SJSA1 (cell line): ENCODE results near the gene C10orf120. TPM values are rescaled to one million over a fixed set of nuclear protein-coding genes. Genes with fewer than 3 reads are reported as not detected.

Source experiments
- DNase-seq, 2 experiments: peaks; one replicate each; pipeline ENCODE4 v3.0.0-alpha.2; 2015 to 2020; ENCODE audit warnings: low spot score in 2 of 2, low read depth in 1 of 2
- H3K27ac ChIP-seq: fragments of 250-450 bp; sonication (Bioruptor Pico); 2 replicates; pipeline ENCODE4 v1.5.1; 2020; ENCODE audit warnings: mild to moderate bottlenecking, moderate library complexity
- H3K27me3 ChIP-seq: fragments of 250-450 bp; sonication (Bioruptor Pico); replicated peaks from 2 replicates; pipeline ENCODE4 v1.5.1; 2020; ENCODE audit warnings: mild to moderate bottlenecking, moderate library complexity
- H3K36me3 ChIP-seq: fragments of 250-450 bp; sonication (Bioruptor Pico); 2 replicates; pipeline ENCODE4 v1.5.1; 2020; ENCODE audit warnings: mild to moderate bottlenecking
- H3K4me1 ChIP-seq: fragments of 250-450 bp; sonication (Bioruptor Pico); replicated peaks from 2 replicates; pipeline ENCODE4 v1.6.1; 2021; ENCODE audit warnings: mild to moderate bottlenecking
- H3K4me3 ChIP-seq: fragments of 250-450 bp; sonication (Bioruptor Pico); 2 replicates; pipeline ENCODE4 v1.5.1; 2020; ENCODE audit warnings: mild to moderate bottlenecking
- H3K9me3 ChIP-seq: fragments of 250-450 bp; sonication (Bioruptor Pico); replicated peaks from 2 replicates; pipeline ENCODE4 v1.5.1; 2020; ENCODE audit warnings: mild to moderate bottlenecking
- total RNA-seq: library from RNA; depleted of rRNA; stranded (reverse); fragments of >200 nt; shearing (Covaris generic); gene quantifications from 2 replicates; pipeline ENCODE4 v1.2.3, GENCODE V29; 2014

The C10orf120 gene
- total RNA-seq, 1 experiment from 2014 or later = not detected

DNA sequence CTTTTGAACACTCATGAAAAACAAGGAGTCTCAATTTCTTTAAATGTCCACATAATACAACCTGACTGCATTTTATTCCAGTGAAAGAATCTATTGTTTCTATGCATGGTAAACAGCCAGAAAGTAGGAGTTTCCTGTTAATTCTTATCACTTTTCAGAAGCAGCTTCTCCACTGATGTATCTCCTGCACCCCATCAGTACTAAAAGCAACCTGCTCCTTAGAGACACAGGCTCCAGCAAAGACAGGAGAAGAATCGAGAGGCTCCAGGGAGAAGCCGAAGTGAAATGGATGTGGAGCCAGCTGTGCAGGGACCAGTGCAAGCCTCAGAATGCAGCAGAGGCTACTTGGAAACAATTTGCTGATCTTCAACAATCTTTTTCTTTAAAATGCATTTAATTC is 16.4 kb upstream of the C10orf120 start:
- no peak for DNase-seq
- H3K36me3 ChIP-seq = no peaks in the 10 kb centered on the region
- no peaks in the 10 kb centered on the region for H3K9me3 ChIP-seq
- H3K27ac ChIP-seq = no peak overlapping the region
- peaks cover 7% of the 10 kb centered on the region for H3K27me3 ChIP-seq
- no peaks in the 10 kb centered on the region for H3K4me1 ChIP-seq
- no peak overlapping the region for H3K4me3 ChIP-seq

DNA sequence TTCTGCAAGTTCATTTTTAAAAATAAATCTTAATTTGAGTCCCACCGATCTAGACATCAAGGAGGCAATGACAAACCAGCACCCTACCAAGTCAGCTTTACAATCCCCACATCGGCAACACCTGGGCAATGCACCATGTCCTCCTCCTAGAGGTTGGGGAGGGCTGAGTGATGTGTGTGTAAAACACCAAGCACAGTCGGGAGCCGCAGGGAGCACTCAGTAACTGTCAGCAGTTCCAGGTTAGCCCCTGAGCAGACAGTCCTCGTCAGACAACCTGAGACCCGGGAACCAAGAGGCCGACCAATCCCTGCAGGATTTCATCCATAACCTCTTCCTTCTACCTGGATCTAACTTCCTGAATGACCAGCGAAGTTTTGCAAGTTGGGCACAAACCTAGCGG is 15.9 kb upstream of the C10orf120 start:
- no peak overlapping the region for H3K27ac ChIP-seq
- peaks cover 7% of the 10 kb centered on the region for H3K27me3 ChIP-seq
- H3K9me3 ChIP-seq = no peaks in the 10 kb centered on the region
- no peak for DNase-seq
- H3K36me3 ChIP-seq = no peaks in the 10 kb centered on the region
- H3K4me1 ChIP-seq = no peaks in the 10 kb centered on the region
- no peak overlapping the region for H3K4me3 ChIP-seq

DNA sequence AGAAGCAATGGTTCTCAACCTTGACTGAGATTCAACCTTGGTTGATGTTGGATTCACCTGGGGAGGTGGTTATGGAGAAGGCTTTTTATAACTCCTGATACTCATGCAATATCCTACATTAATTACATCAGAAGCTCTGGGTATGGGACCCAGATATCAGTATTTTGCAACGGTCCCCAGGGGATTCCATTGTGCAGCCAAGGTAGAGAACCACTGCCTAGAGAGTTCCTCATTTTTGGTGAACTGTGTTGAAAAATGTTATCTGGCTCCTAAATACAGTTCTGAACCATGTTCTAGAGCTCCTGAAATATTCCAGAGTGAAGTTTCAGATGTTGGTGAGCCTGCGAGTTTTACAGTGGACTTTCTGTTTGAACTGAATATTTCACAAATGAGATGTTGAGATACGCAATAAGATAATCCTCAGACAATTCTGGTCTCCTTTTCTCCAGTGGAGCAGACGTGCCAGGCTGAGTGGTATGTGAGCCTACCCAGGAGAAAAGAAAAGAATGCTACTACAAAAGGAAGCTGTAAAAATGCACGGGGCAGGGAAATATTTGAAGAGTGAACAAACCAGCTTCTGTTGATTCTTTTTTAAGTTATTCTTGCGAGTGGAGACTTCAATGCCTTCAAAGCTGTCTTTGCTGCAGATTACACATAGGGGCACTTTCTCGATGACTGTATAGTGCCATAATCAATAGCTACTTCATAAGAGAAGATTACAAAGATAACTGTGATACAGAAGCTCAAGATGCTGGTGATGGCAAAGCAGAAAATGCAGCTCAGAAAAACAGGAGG is 13.6 kb upstream of the C10orf120 start:
- no peak for DNase-seq
- H3K4me3 ChIP-seq = no peak overlapping the region
- peaks cover 7% of the 10 kb centered on the region for H3K27me3 ChIP-seq
- H3K4me1 ChIP-seq = no peaks in the 10 kb centered on the region
- H3K27ac ChIP-seq = no peak overlapping the region
- no peaks in the 10 kb centered on the region for H3K9me3 ChIP-seq
- H3K36me3 ChIP-seq = no peaks in the 10 kb centered on the region

DNA sequence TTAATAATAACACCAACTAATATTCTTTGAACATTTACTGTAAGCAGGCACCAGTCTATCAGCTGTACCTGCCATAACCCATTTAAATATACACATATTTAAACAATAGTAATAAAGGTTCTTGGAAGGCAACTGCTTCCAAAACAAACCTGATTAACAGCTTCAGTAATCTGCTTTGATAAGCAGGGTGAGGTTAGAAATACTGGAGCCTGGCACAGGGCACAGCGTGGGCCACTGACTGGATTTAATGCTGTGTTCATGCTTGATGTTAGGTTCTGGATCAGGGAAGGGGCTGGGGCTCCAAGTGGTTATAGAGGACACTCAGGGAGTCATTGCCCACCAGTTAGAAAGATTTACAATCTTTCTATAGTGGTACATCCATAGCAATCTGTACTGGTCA is 10.9 kb upstream of the C10orf120 start:
- no peaks in the 10 kb centered on the region for H3K4me1 ChIP-seq
- H3K27ac ChIP-seq = no peak overlapping the region
- H3K9me3 ChIP-seq = no peaks in the 10 kb centered on the region
- H3K36me3 ChIP-seq = no peaks in the 10 kb centered on the region
- DNase-seq = no peak
- H3K27me3 ChIP-seq = peaks cover 9% of the 10 kb centered on the region; the same call in 1 of the 2 replicates
- H3K4me3 ChIP-seq = no peak overlapping the region

DNA sequence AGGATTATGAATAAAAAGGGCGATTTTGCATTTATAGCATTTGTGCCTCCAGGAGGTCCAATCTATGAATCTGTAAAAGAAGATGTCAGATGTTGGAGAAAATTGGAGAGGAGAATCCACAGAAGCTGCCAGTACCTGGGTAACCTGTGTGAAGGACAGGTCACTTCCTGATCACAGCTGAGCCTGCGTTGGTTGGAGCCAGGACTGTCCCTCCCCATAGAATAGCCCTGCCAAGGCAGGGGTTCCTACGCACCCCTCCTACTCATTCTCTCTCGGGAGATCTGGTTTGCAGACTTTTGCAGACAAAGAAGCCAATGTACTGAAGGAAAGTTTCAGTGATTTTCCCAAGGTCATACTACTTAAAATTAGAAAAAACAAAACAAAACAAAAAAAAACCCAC is 10.3 kb upstream of the C10orf120 start:
- no peak for DNase-seq
- Histone ChIP-seq H3K4me3 (no peak overlapping the region), H3K27me3 (peaks cover 9% of the 10 kb centered on the region; the same call in 1 of the 2 replicates), H3K36me3 (no peaks in the 10 kb centered on the region), H3K27ac (no peak overlapping the region), H3K9me3 (no peaks in the 10 kb centered on the region), H3K4me1 (no peaks in the 10 kb centered on the region)

DNA sequence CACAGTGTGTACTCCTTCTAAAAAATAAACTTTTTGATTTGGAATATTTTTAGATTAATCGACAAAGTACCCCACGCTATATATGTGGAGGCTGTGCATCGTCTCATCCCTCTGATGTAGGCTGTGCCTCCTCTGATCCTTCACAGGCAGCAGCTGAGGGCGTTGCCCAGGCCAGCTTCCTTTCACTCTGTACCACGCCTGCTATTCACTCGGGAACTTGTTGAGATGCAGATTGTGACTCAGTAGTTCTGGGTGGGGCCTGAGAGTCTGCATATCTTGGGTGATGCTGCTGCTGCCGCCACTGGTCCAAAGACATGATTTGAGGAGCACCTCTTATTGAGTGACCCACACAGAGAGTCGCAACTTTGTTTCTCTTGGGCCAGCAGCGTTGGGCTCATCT is 7.9 kb upstream of the C10orf120 start:
- no peak overlapping the region for H3K27ac ChIP-seq
- no peaks in the 10 kb centered on the region for H3K9me3 ChIP-seq
- 0 out of 2 replicates have a peak, but pooled peaks cover 5% of the 10 kb centered on the region for H3K27me3 ChIP-seq
- H3K4me1 ChIP-seq = no peaks in the 10 kb centered on the region
- DNase-seq = no peak
- H3K4me3 ChIP-seq = no peak overlapping the region
- H3K36me3 ChIP-seq = no peaks in the 10 kb centered on the region

DNA sequence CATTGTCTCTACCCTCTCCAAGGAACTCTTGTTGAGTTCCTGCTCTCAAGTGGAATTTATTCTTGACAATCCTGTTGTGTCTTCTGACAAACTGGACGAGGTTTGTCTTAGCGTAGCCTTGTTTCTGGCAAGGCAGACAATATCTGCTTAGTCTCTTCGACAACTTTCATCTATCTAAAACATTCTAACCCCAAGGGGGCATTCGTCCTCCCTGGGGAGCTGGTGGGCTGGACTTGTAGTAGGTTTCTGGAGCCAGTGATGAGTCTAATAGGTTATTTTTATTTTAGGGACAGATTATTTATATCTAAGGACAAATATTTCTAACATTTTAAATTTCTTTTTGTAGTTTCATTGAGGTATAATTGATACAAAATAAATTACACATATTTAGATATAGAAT is 7.3 kb upstream of the C10orf120 start:
- H3K9me3 ChIP-seq = no peaks in the 10 kb centered on the region
- no peaks in the 10 kb centered on the region for H3K4me1 ChIP-seq
- no peak overlapping the region for H3K4me3 ChIP-seq
- H3K27ac ChIP-seq = no peak overlapping the region
- no peaks in the 10 kb centered on the region for H3K36me3 ChIP-seq
- DNase-seq = no peak
- H3K27me3 ChIP-seq = 0 out of 2 replicates have a peak, but pooled peaks cover 5% of the 10 kb centered on the region

DNA sequence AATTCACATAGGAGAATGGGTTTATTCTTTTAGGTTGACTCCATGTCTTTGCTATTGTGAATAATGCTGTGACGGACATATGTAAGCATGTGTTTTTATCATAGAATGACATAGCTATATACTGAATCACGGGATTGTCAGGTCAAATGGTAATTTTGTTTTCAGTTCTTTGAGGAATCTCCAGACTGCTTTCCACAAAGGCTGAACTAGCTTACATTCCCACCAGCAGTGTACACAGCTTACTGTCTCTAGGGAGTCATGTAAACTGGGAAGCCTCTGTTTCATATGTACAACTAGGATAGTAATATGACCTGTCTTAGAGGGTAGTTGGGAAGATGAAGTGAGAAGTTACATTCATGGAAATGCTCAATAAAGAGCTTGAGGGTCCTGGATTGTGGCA is 6.8 kb upstream of the C10orf120 start:
- DNase-seq = no peak

DNA sequence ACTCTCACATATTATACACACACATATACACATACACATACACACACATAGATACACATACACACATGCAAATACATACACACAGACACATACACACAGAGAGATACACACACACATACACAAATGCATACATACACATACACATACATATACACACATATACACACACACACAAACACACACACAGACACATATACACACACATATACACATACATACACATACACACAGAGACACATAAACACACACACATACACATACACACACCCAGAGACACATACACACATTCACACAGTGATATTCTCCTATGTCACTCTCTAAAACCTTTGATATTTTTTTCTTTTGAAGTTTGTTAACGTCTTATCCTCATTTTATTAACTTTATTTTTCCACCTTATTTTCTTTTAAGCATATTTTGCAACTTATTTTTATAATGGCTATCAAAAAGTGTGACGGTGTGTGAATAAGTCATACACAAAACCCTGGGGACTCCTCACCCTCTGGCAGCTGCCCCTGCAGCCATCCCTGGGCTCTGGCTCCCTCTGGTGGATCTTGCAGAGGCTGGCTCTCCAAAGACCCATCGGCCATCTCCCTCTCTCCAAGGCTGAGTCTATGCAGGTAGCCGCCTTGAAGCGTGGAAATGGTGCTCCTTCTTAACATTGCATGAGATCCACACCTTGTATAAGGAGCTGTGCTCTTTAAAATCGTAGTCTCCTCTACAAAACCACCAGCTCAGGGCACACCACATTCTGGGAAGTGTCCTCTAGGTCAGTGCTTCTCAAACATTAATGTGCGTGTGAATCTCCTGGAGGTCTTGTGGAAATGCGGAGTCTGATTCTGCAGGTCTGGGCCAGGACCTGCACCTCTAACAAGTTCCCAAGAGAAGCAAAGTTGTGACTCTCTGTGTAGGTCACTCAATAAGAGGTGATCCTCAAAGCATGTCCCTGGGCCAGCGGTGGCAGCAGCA is 4.1 kb upstream of the C10orf120 start:
- no peaks in the 10 kb centered on the region for H3K36me3 ChIP-seq
- H3K27ac ChIP-seq = no peak overlapping the region
- 0 out of 2 replicates have a peak, but pooled peaks cover 2% of the 10 kb centered on the region for H3K27me3 ChIP-seq
- H3K4me1 ChIP-seq = no peaks in the 10 kb centered on the region
- H3K9me3 ChIP-seq = no peaks in the 10 kb centered on the region
- no peak overlapping the region for H3K4me3 ChIP-seq
- DNase-seq = peak; percentile 19 to 59

More for the DNA sequence above, 6.8 kb upstream of the C10orf120 start:
- Histone ChIP-seq H3K4me3 (no peak overlapping the region), H3K4me1 (no peaks in the 10 kb centered on the region), H3K9me3 (no peaks in the 10 kb centered on the region), H3K27ac (no peak overlapping the region), H3K27me3 (0 out of 2 replicates have a peak, but pooled peaks cover 5% of the 10 kb centered on the region), H3K36me3 (no peaks in the 10 kb centered on the region)

DNA sequence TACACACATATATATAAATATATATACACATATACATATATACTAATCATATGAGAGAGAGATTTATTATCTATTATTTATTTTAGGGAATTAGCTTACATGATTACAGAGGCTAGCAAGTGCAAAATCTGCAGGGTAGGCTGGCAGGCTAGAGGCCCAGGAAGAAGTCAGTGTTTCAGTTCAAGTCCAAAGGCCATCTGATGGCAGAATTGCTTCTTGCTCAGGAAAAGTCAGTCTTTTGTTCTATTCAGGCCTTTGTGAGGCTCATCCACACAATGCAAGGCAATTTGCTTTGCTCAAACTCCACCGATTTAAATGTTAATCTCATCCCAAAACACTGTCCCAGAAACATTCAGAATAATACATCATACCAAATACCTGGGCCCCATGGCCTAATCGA is 2.6 kb upstream of the C10orf120 start:
- H3K27ac ChIP-seq = no peak overlapping the region
- no peaks in the 10 kb centered on the region for H3K36me3 ChIP-seq
- H3K4me3 ChIP-seq = no peak overlapping the region
- H3K9me3 ChIP-seq = no peaks in the 10 kb centered on the region
- 0 out of 2 replicates have a peak, but pooled peaks cover 2% of the 10 kb centered on the region for H3K27me3 ChIP-seq
- DNase-seq = no peak
- no peaks in the 10 kb centered on the region for H3K4me1 ChIP-seq

DNA sequence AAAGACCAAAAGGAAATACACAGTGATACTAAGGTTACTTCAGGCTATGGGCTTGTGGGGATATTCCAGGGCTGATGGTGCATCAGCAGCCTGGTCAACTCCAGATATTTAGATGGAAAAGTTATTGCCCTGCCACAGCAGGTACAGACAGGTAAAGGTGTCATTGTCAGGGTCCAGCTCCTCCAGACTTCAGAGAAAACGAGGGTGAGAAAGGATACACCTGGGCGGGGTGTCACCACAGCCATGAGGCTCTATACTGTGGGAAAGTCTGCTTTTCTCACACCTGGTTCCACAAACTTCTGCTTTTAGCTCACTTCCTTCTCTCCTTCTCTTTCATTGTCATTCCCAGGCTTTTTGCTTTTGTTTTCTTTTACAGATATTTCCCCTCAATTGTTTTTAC is 2.0 kb upstream of the C10orf120 start:
- no peak overlapping the region for H3K27ac ChIP-seq
- H3K36me3 ChIP-seq = no peaks in the 10 kb centered on the region
- 0 out of 2 replicates have a peak, but pooled peaks cover 2% of the 10 kb centered on the region for H3K27me3 ChIP-seq
- H3K4me3 ChIP-seq = no peak overlapping the region
- DNase-seq = no peak
- no peaks in the 10 kb centered on the region for H3K9me3 ChIP-seq
- no peaks in the 10 kb centered on the region for H3K4me1 ChIP-seq

DNA sequence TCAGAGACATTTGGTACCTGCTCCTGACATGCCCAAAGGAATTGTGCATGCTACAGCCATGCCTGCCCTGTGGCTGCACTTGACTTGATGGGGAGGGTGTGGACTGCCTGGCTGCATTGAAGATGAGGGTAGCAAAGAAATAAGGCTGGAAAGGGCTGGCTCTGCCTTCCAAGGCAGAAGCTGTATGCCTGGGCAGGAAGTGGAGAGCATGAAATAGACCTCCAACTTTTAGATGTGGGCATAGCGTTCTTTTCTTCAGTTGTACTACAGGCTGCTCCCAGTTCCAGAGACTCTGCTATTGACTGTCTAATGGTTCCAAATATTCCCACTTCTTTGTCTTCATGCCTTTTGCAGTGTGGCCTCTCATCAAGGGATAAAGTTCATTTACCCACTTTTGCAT is 3.0 kb downstream of the C10orf120 start:
- no peaks in the 10 kb centered on the region for H3K4me1 ChIP-seq
- no peak overlapping the region for H3K27ac ChIP-seq
- H3K9me3 ChIP-seq = no peaks in the 10 kb centered on the region
- H3K27me3 ChIP-seq = peaks cover 2% of the 10 kb centered on the region
- no peak for DNase-seq
- no peak overlapping the region for H3K4me3 ChIP-seq
- no peaks in the 10 kb centered on the region for H3K36me3 ChIP-seq

DNA sequence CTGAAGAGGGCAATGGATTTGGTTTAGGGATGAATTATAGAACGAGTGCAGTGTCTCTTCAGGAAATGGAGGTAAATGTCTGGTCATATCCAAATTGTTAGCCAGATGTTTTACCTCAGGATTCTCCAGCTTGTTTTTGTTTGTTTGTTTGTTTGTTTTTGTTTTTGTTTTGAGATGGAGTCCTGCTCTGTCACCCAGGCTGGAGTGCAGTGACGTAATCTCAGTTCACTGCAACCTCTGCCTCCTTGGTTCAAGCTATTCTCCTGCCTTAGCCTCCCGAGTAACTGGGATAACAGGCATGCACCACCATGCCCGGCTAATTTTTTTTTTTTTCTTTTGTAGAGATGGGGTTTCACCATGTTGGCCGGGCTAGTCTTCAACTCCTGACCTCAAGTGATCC is 6.9 kb downstream of the C10orf120 start:
- Histone ChIP-seq H3K4me1 (no peaks in the 10 kb centered on the region), H3K36me3 (no peaks in the 10 kb centered on the region), H3K27ac (no peak overlapping the region), H3K4me3 (no peak overlapping the region), H3K27me3 (peaks cover 2% of the 10 kb centered on the region), H3K9me3 (no peaks in the 10 kb centered on the region)
- no peak for DNase-seq
